Left lung (tissue), 10 donors: ENCODE data around the gene GPI. TPM values are rescaled to one million over a fixed set of nuclear protein-coding genes. Genes with fewer than 3 reads are reported as not detected.

Experiments
- ATAC-seq: fragments of 200-7000 bp; cut with Tn5 transposase; one replicate; pipeline ENCODE4 v1.9.1; 2020; ENCODE audit warnings: moderate library complexity
- DNase-seq, 4 donors: peaks; one replicate each; pipeline ENCODE4 v3.0.0-alpha.2; 2013 to 2020
- H3K27ac ChIP-seq, 2 donors: fragments of 200-600 bp; sonication (generic) in 1 of 2; one replicate each; pipeline versions ENCODE4 v1.5.0 to v1.8.0; 2020 to 2021
- H3K27me3 ChIP-seq, 2 donors: fragments of 200-600 bp; sonication (generic) in 1 of 2; one replicate each; pipeline versions ENCODE4 v1.5.0 to v1.8.0; 2020 to 2021
- H3K36me3 ChIP-seq, 2 donors: fragments of 200-600 bp; sonication (generic) in 1 of 2; one replicate each; pipeline versions ENCODE4 v1.5.0 to v1.8.0; 2020 to 2021
- H3K4me1 ChIP-seq, 2 donors: fragments of 200-600 bp; one replicate each; pipeline ENCODE4 v1.8.0; 2021
- H3K4me3 ChIP-seq, 2 donors: fragments of 200-600 bp; sonication (generic) in 1 of 2; one replicate each; pipeline versions ENCODE4 v1.5.0 to v1.8.0; 2020 to 2021; ENCODE audit warnings: mild to moderate bottlenecking in 1 of 2
- H3K9me3 ChIP-seq, 2 donors: fragments of 200-600 bp; sonication (generic) in 1 of 2; one replicate each; pipeline versions ENCODE4 v1.5.0 to v1.8.0; 2020 to 2021
- intact Hi-C, 2 donors: fragments of 100-400 bp; cut with DNase I; formaldehyde crosslinking; loops; one replicate each; pipeline versions ENCODE4 v1.11.2 to v1.14.2; 2022
- polyA plus RNA-seq, 6 donors: library from polyadenylated mRNA; unstranded; fragments of 120-200 nt; gene quantifications; one replicate each; pipeline ENCODE4 v1.2.1, GENCODE V29; 2013; ENCODE audit not compliant: insufficient read length in 6 of 6
- total RNA-seq, 2 donors: library from RNA; stranded (reverse); fragmentation: NEBNext Ultra II Directional; extraction: Animal tissue kit (Norgen Biotek cat#: 25700); gene quantifications; one replicate each; pipeline ENCODE4 v1.2.1, GENCODE V29; 2021
- TF ChIP-seq, protein P1 (sequence below), 2 donors: fragments of 200-600 bp; sonication (generic) in 1 of 2; IDR thresholded peaks; one replicate each; pipeline versions ENCODE4 v1.5.0 to v1.8.0; 2021; ENCODE audit warnings: antibody characterized with exemption in 2 of 2
- donor health status: DM: no; HTN: yes; CAD: no.
- donor health status: DM: no; HTN: no; CAD: no.

Gene GPI
- total and polyA plus RNA-seq, 8 donors = 99.2 to 248 (median 108) TPM

- intact Hi-C loops = no loop called here
- Histone ChIP-seq H3K4me3 (peak overlapping the region; percentile 83 to 94), H3K36me3 (peaks cover 0 to 17% of the 10 kb centered on the region in 2 donors), H3K27ac (peak overlapping the region; percentile 85 to 89), H3K4me1 (peaks cover 18 to 35% of the 10 kb centered on the region in 2 donors), H3K9me3 (no peaks in the 10 kb centered on the region), H3K27me3 (no peaks in the 10 kb centered on the region)
- peak; percentile 10 to 89 (median 28) for DNase-seq
- TF ChIP-seq, protein P1, sequence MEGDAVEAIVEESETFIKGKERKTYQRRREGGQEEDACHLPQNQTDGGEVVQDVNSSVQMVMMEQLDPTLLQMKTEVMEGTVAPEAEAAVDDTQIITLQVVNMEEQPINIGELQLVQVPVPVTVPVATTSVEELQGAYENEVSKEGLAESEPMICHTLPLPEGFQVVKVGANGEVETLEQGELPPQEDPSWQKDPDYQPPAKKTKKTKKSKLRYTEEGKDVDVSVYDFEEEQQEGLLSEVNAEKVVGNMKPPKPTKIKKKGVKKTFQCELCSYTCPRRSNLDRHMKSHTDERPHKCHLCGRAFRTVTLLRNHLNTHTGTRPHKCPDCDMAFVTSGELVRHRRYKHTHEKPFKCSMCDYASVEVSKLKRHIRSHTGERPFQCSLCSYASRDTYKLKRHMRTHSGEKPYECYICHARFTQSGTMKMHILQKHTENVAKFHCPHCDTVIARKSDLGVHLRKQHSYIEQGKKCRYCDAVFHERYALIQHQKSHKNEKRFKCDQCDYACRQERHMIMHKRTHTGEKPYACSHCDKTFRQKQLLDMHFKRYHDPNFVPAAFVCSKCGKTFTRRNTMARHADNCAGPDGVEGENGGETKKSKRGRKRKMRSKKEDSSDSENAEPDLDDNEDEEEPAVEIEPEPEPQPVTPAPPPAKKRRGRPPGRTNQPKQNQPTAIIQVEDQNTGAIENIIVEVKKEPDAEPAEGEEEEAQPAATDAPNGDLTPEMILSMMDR (IDR thresholded peaks at IDR 0.05) = no peak
- peak; percentile 84 for ATAC-seq
Observed at GRCh38 chr19:34428549-34429285, 63.7 kb downstream of the GPI start.

- intact Hi-C loops = no loop called here
- H3K36me3 ChIP-seq = peaks cover 3 to 25% of the 10 kb centered on the region in 2 donors
- ATAC-seq (no peak), DNase-seq (no peak)
- H3K4me3 ChIP-seq = peak overlapping the region; percentile 83 to 94
- no peaks in the 10 kb centered on the region for H3K9me3 ChIP-seq
- peak overlapping the region in 1 of 2 donors; percentile 85 for H3K27ac ChIP-seq
- TF ChIP-seq, protein P1 (IDR thresholded peaks at IDR 0.05) = no peak
- H3K27me3 ChIP-seq = no peaks in the 10 kb centered on the region
- H3K4me1 ChIP-seq = peaks cover 18 to 35% of the 10 kb centered on the region in 2 donors
Observed at GRCh38 chr19:34429553-34429952, 64.6 kb downstream of the GPI start.

GRCh38 chr19:34430738-34431625 is 66.0 kb downstream of the GPI start:
- Histone ChIP-seq H3K4me3 (no peak overlapping the region), H3K9me3 (no peaks in the 10 kb centered on the region), H3K36me3 (peaks cover 5 to 39% of the 10 kb centered on the region in 2 donors), H3K27me3 (no peaks in the 10 kb centered on the region), H3K27ac (peak overlapping the region in 1 of 2 donors; percentile 23), H3K4me1 (peaks cover 18 to 35% of the 10 kb centered on the region in 2 donors)
- intact Hi-C loops = no loop called here
- TF ChIP-seq, protein P1 (IDR thresholded peaks at IDR 0.05) = peak; percentile 39 to 41
- ATAC-seq (peak; percentile 15), DNase-seq (peak in 1 of 4 donors; percentile 28)

DNA sequence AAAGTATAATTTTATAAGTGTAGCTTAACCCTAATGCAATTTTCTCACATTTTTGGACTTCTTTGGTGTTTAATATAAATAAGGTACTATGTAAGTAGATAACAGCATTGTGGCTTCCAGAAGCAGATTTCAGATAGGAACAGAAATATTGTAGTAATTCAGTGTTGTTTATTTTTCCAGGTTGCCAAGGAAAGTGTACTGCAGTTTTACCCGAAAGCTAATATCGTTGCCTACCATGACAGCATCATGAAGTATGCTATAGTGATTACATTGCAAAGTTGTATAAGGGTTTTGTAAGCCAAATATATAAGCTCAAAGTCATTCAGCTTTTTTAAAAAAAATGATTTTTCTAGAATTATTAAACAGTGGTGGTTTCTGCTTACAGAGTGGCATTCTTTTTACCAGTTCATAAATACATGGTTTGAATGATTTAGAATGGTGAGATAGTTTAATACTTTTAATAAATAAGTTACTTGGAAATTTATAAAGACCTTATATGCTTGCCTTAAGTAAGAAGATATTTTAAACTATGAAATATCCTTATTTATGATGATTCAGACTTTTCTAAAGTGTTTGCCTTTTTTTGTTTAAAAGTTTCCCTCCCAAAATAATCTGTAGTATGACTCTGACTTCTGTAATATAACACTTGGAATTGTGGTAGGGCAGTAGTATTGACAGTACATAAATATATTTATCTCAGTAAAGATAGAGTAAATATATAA is 66.8 kb downstream of the GPI start:
- H3K27ac ChIP-seq = no peak overlapping the region
- TF ChIP-seq, protein P1 (IDR thresholded peaks at IDR 0.05) = no peak
- ATAC-seq (no peak), DNase-seq (no peak)
- H3K27me3 ChIP-seq = no peaks in the 10 kb centered on the region
- intact Hi-C loops = no loop called here
- H3K36me3 ChIP-seq = peaks cover 5 to 48% of the 10 kb centered on the region in 2 donors
- no peaks in the 10 kb centered on the region for H3K9me3 ChIP-seq
- H3K4me1 ChIP-seq = peaks cover 18 to 35% of the 10 kb centered on the region in 2 donors
- H3K4me3 ChIP-seq = no peak overlapping the region
